IMR-90 (cell line): ENCODE results near the gene PPP3CB. TPM values are rescaled to one million over a fixed set of nuclear protein-coding genes. Genes with fewer than 3 reads are reported as not detected.
A peak's percentile ranks its signal among the peaks of the same experiment; 100 is the strongest.

ENCODE experiments used
- ATAC-seq: fragments of 200-7000 bp; cut with Tn5 transposase; 2 replicates; pipeline ENCODE4 v1.9.1; 2020; ENCODE audit warnings: low read depth, mild to moderate bottlenecking, moderate library complexity
- BruUV-seq: library from RNA; stranded (reverse); fragments of 400-500 nt; replicated peaks from 2 replicates; lab custom pipeline; 2021; lab: Mats Ljungman, UMichigan
- CTCF ChIA-PET: fragments of 300-600 bp; formaldehyde crosslinking; extraction: SDS; loops from one replicate; lab custom pipeline; 2021; ENCODE audit warnings: antibody characterized with exemption; lab: Yijun Ruan, JAX
- POLR2A ChIA-PET: fragments of 300-600 bp; sonication (Branson Sonifier 250); formaldehyde crosslinking; loops from one replicate; lab custom pipeline; 2022; ENCODE audit warnings: antibody characterized with exemption; ENCODE audit not compliant: unreplicated experiment; lab: Charles Lee
- DNase-seq: peaks from one replicate; pipeline ENCODE4 v3.0.0; 2013
- H2AFZ ChIP-seq: replicated peaks from 2 replicates; pipeline ENCODE3; 2013; ENCODE audit warnings: low read length, mild to moderate bottlenecking; ENCODE audit not compliant: poor library complexity
- H2AK5ac ChIP-seq: 2 replicates; pipeline ENCODE4 v1.6.1; 2013; ENCODE audit warnings: low read depth, low read length, inconsistent platforms
- H2AK9ac ChIP-seq: replicated peaks from 2 replicates; pipeline ENCODE3; 2013; ENCODE audit warnings: mild to moderate bottlenecking, low read depth, low read length, moderate library complexity; ENCODE audit not compliant: poor library complexity
- H2BK120ac ChIP-seq: 2 replicates; pipeline ENCODE4 v1.6.1; 2013; ENCODE audit warnings: low read depth, low read length, inconsistent platforms
- H2BK15ac ChIP-seq: 3 replicates; pipeline ENCODE4 v1.6.1; 2013; ENCODE audit warnings: low read depth, low read length, inconsistent platforms
- H2BK20ac ChIP-seq: 2 replicates; pipeline ENCODE4 v1.6.1; 2013; ENCODE audit warnings: low read depth, mild to moderate bottlenecking, inconsistent platforms, low read length, moderate library complexity
- H2BK5ac ChIP-seq: 2 replicates; pipeline ENCODE4 v1.6.1; 2013; ENCODE audit warnings: mild to moderate bottlenecking, low read depth, low read length, inconsistent platforms; ENCODE audit not compliant: poor library complexity, severe bottlenecking
- H3K14ac ChIP-seq: replicated peaks from 2 replicates; pipeline ENCODE4 v1.6.1; 2013; ENCODE audit warnings: low read depth, low read length, inconsistent platforms
- H3K18ac ChIP-seq: 2 replicates; pipeline ENCODE4 v1.6.1; 2013; ENCODE audit warnings: low read depth, low read length, control low read depth
- H3K23ac ChIP-seq: 2 replicates; pipeline ENCODE4 v1.6.1; 2013; ENCODE audit warnings: low read depth, low read length, inconsistent platforms
- H3K27ac ChIP-seq: 2 replicates; pipeline ENCODE4 v1.5.1; 2013; ENCODE audit warnings: mild to moderate bottlenecking, control low read depth, low read length; ENCODE audit not compliant: insufficient read depth
- H3K27me3 ChIP-seq: 2 replicates; pipeline ENCODE4 v1.6.1; 2013; ENCODE audit warnings: low read length; ENCODE audit not compliant: control insufficient read depth, insufficient read depth
- H3K36me3 ChIP-seq: 2 replicates; pipeline ENCODE4 v1.6.1; 2013; ENCODE audit warnings: low read length, mixed read lengths; ENCODE audit not compliant: control insufficient read depth, insufficient read depth
- H3K4ac ChIP-seq: 2 replicates; pipeline ENCODE4 v1.6.1; 2013; ENCODE audit warnings: low read depth, low read length, inconsistent platforms
- H3K4me1 ChIP-seq: 2 replicates; pipeline ENCODE4 v1.6.1; 2013; ENCODE audit warnings: low read length, mixed read lengths; ENCODE audit not compliant: control insufficient read depth, insufficient read depth
- H3K4me2 ChIP-seq: 2 replicates; pipeline ENCODE4 v1.6.1; 2013; ENCODE audit warnings: low read depth, mild to moderate bottlenecking, control low read depth, low read length, moderate library complexity
- H3K4me3 ChIP-seq: 2 replicates; pipeline ENCODE4 v1.5.1; 2013; ENCODE audit warnings: low read depth, mild to moderate bottlenecking, control low read depth, low read length, moderate library complexity; ENCODE audit not compliant: insufficient read depth
- H3K56ac ChIP-seq: 2 replicates; pipeline ENCODE4 v1.6.1; 2013; ENCODE audit warnings: low read length, inconsistent platforms; ENCODE audit not compliant: insufficient read depth; ENCODE audit errors: extremely low read depth
- H3K79me1 ChIP-seq, 2 experiments: 2 replicates each; pipeline ENCODE4 v1.6.1; 2013; ENCODE audit warnings: low read length in 2 of 2, inconsistent platforms in 1 of 2, low read depth in 1 of 2
- H3K9ac ChIP-seq: 2 replicates; pipeline ENCODE4 v1.6.1; 2013; ENCODE audit warnings: low read depth, low read length, control low read depth
- H3K9me1 ChIP-seq: 2 replicates; pipeline ENCODE4 v1.6.1; 2013; ENCODE audit warnings: low read length, inconsistent platforms; ENCODE audit not compliant: insufficient read depth
- H3K9me3 ChIP-seq: 2 replicates; pipeline ENCODE4 v1.6.1; 2013; ENCODE audit warnings: low read length; ENCODE audit not compliant: control insufficient read depth, insufficient read depth
- H4K20me1 ChIP-seq: 2 replicates; pipeline ENCODE4 v1.6.1; 2013; ENCODE audit warnings: low read length, inconsistent platforms; ENCODE audit not compliant: insufficient read depth
- H4K5ac ChIP-seq: 2 replicates; pipeline ENCODE4 v1.6.1; 2013; ENCODE audit warnings: mild to moderate bottlenecking, low read depth, low read length, control low read depth
- H4K8ac ChIP-seq, 2 experiments: 2 replicates each; pipeline ENCODE4 v1.6.1; 2013; ENCODE audit warnings: low read depth in 2 of 2, low read length in 2 of 2, control low read depth in 1 of 2, inconsistent platforms in 1 of 2
- H4K91ac ChIP-seq: 2 replicates; pipeline ENCODE4 v1.6.1; 2013; ENCODE audit warnings: low read depth, low read length, inconsistent platforms; ENCODE audit not compliant: insufficient read depth
- BHLHE40 ChIP-seq: fragments of 150-350 bp; IDR thresholded peaks from 2 replicates; pipeline ENCODE4 v1.6.1; 2016; ENCODE audit warnings: mild to moderate bottlenecking, low read depth, low read length
- CEBPB ChIP-seq: IDR thresholded peaks from 2 replicates; pipeline ENCODE4 v1.6.1; 2012; ENCODE audit warnings: low read depth, low read length, improper control_type of control experiment
- ELK1 ChIP-seq: fragments of 150-350 bp; IDR thresholded peaks from 2 replicates; pipeline ENCODE4 v1.6.1; 2016; ENCODE audit warnings: low read depth, mild to moderate bottlenecking, low read length, moderate library complexity, borderline replicate concordance
- FOS ChIP-seq: fragments of 150-350 bp; IDR thresholded peaks from 2 replicates; pipeline ENCODE4 v1.6.1; 2016; ENCODE audit warnings: low read depth, low read length
- MAFK ChIP-seq: IDR thresholded peaks from 2 replicates; pipeline ENCODE4 v1.6.1; 2012; ENCODE audit warnings: low read depth, low read length, improper control_type of control experiment
- MAZ ChIP-seq: IDR thresholded peaks from 2 replicates; pipeline ENCODE4 v1.6.1; 2012; ENCODE audit warnings: low read depth, mild to moderate bottlenecking, low read length, improper control_type of control experiment, moderate library complexity, borderline replicate concordance
- NFE2L2 ChIP-seq: fragments of 150-350 bp; IDR thresholded peaks from 2 replicates; pipeline ENCODE4 v1.6.1; 2016; ENCODE audit warnings: low read depth, mild to moderate bottlenecking, low read length
- POLR2A ChIP-seq: IDR thresholded peaks from 2 replicates; pipeline ENCODE4 v1.6.1; 2012; ENCODE audit warnings: mild to moderate bottlenecking, low read depth, low read length
- RAD21 ChIP-seq: IDR thresholded peaks from 2 replicates; pipeline ENCODE4 v1.6.1; 2012; ENCODE audit warnings: low read length, improper control_type of control experiment
- RCOR1 ChIP-seq: IDR thresholded peaks from 2 replicates; pipeline ENCODE4 v1.6.1; 2012; ENCODE audit warnings: mild to moderate bottlenecking, low read length, improper control_type of control experiment; ENCODE audit not compliant: insufficient replicate concordance
- RFX5 ChIP-seq: IDR thresholded peaks from 2 replicates; pipeline ENCODE4 v1.8.0; 2012; ENCODE audit warnings: low read depth, mild to moderate bottlenecking, low read length, moderate library complexity
- SMC3 ChIP-seq: fragments of 150-350 bp; IDR thresholded peaks from 2 replicates; pipeline ENCODE4 v1.6.1; 2016; ENCODE audit warnings: low read depth, mild to moderate bottlenecking, antibody characterized with exemption, low read length, moderate library complexity
- WGBS, 2 experiments: methylation state at CpG; one replicate each; pipeline versions ENCODE4 v1.1.5 to v1.1.7; 2013; ENCODE audit warnings: missing lambda C conversion rate in 2 of 2; ENCODE audit not compliant: insufficient read length in 1 of 2; ENCODE audit errors: extremely low coverage in 2 of 2; 5-methylcytosine and 5-hydroxymethylcytosine counted together
- dilution Hi-C: fragments of 300-500 bp; cut with HindIII; formaldehyde crosslinking; loops from one replicate; pipeline ENCODE4 v1.14.3; 2018; ENCODE audit warnings: low sequenced_read_pairs; ENCODE audit not compliant: unreplicated experiment
- in situ Hi-C: fragments of 300-500 bp; cut with MboI; formaldehyde crosslinking; loops from 3 replicates; pipeline ENCODE4 v1.14.3; 2019; ENCODE audit warnings: low sequenced_read_pairs, inconsistent platforms, mixed read lengths
- intact Hi-C: fragments of 100-400 bp; cut with micrococcal nuclease; formaldehyde crosslinking; loops from 2 replicates; pipeline ENCODE4 v1.10.0; 2022
- polyA plus RNA-seq, 3 experiments: library from polyadenylated mRNA; depleted of rRNA; stranded (reverse); fragments of >200 nt; gene quantifications; 2 replicates each; pipeline ENCODE4 v1.2.3, GENCODE V29; 2012; ENCODE audit warnings: low replicate concordance in 1 of 3
- total RNA-seq: library from RNA; depleted of rRNA; stranded (reverse); fragments of >200 nt; gene quantifications from 2 replicates; pipeline ENCODE4 v1.2.3, GENCODE V29; 2012
- TF ChIP-seq, protein P1 (sequence below): fragments of 150-350 bp; IDR thresholded peaks from 2 replicates; pipeline ENCODE4 v1.6.1; 2017; ENCODE audit warnings: mild to moderate bottlenecking, antibody characterized with exemption, low read length, low read depth

The PPP3CB gene
- total and polyA plus RNA-seq, 2 of the 4 experiments (the other 2 are of a cell fraction), result 22.9 to 36.4 TPM

DNA sequence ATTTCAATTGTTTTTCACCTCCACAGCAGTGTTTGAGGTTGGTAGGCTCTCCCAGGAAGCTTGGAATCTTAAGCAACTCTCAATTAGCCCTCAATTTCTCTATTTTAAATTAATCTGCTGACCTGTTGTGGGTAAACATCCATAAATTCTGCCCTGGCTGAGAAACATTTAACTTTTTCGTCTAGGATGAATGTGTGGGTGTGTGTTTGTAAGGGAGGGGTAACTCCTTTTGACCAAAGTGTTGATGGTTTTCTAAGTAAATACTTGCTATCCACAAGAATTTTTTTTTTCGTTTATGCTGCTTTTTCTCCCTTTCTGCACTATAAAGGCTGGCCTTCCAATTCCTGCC lies 973 bp downstream of the PPP3CB start:
- H4K91ac ChIP-seq, result peak overlapping the region; percentile 87
- H2AK5ac ChIP-seq, result peak overlapping the region; percentile 22; the same call in 1 of the 2 replicates
- no peak for DNase-seq
- peak overlapping the region; percentile 69 for H4K5ac ChIP-seq
- H3K4ac ChIP-seq, result peak overlapping the region; percentile 98
- H3K27me3 ChIP-seq, result no peaks in the 10 kb centered on the region
- BruUV-seq, result no TSS peak
- dilution Hi-C loops, result no loop called here
- in situ Hi-C loops, result no loop called here
- peaks cover 7% of the 10 kb centered on the region; the same call in 1 of the 2 replicates for H3K4me1 ChIP-seq
- TF ChIP-seq MAZ (no peak), ELK1 (no peak), BHLHE40 (no peak), POLR2A (no peak), FOS (no peak), RFX5 (no peak), RCOR1 (no peak), CEBPB (no peak), SMC3 (no peak), MAFK (no peak), NFE2L2 (no peak), RAD21 (no peak)
- TF ChIP-seq, protein P1, sequence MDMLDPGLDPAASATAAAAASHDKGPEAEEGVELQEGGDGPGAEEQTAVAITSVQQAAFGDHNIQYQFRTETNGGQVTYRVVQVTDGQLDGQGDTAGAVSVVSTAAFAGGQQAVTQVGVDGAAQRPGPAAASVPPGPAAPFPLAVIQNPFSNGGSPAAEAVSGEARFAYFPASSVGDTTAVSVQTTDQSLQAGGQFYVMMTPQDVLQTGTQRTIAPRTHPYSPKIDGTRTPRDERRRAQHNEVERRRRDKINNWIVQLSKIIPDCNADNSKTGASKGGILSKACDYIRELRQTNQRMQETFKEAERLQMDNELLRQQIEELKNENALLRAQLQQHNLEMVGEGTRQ, result no peak
- H3K9me1 ChIP-seq, result peaks cover 8% of the 10 kb centered on the region
- peak overlapping the region; percentile 65; the same call in 1 of the 2 replicates for H2BK120ac ChIP-seq
- H3K18ac ChIP-seq, result peak overlapping the region; percentile 46
- no peak overlapping the region for H2BK20ac ChIP-seq
- H3K4me3 ChIP-seq, result peak overlapping the region; percentile 90
- POLR2A ChIA-PET, result no interaction called here
- H3K9me3 ChIP-seq, result no peaks in the 10 kb centered on the region
- H3K79me1 ChIP-seq, result peaks cover 14 to 35% of the 10 kb centered on the region in 2 experiments
- peak overlapping the region; percentile 95 for H2BK5ac ChIP-seq
- peak overlapping the region; percentile 97 for H3K9ac ChIP-seq
- H4K8ac ChIP-seq, result peak overlapping the region; percentile 42 to 95; a peak in 3 of 4 replicates
- peak overlapping the region; percentile 77 for H3K4me2 ChIP-seq
- intact Hi-C loops, result loop anchor here (10.0 kb wide), 1 partner anchor 240 kb away; the partner anchor contains the start of gene MRPS16
- peak overlapping the region; percentile 95 for H3K27ac ChIP-seq
- H2AFZ ChIP-seq, result peak overlapping the region; percentile 92
- peak overlapping the region; percentile 97 for H3K23ac ChIP-seq
- CTCF ChIA-PET, result no interaction called here
- peak overlapping the region; percentile 82 for H3K56ac ChIP-seq
- H3K36me3 ChIP-seq, result peaks cover 1% of the 10 kb centered on the region; the same call in 1 of the 2 replicates
- peak overlapping the region; percentile 3; the same call in 2 of the 3 replicates for H2BK15ac ChIP-seq
- peak overlapping the region; percentile 95 for H2AK9ac ChIP-seq
- ATAC-seq, result no peak
- no CpG with 5 or more reads among the region's 2 CpGs for WGBS, 2 experiments
- H4K20me1 ChIP-seq, result peaks cover 6% of the 10 kb centered on the region; the same call in 1 of the 2 replicates
- peak overlapping the region; percentile 96 for H3K14ac ChIP-seq
